ENCODE data around the gene RGS7.

GRCh38 chr1:241045659-241046058 is 311.3 kb downstream of the RGS7 start:
- TF ChIP-seq CTCF (conservative IDR thresholded peaks at IDR 0.05 in 1 of 2, IDR thresholded peaks at IDR 0.05 in 1 of 2; ENCODE audit: extremely low read depth in 1 of 2, insufficient read depth in 1 of 2, low read depth in 1 of 2, low read length in 2 of 2): no peak
- TF ChIP-seq EZH2 (IDR thresholded peaks at IDR 0.05; ENCODE audit: borderline replicate concordance, low read length): no peak

Measured in mammary epithelial cell (primary cell).